Endothelial cell of umbilical vein (primary cell): ENCODE measurements around the gene LFNG.

Source experiments
- EZH2 ChIP-seq: IDR thresholded peaks from 2 replicates; pipeline ENCODE4 v1.6.1; 2012; ENCODE audit warnings: borderline replicate concordance, low read depth, mild to moderate bottlenecking, moderate library complexity, low read length, inconsistent platforms; ENCODE audit not compliant: severe bottlenecking
- MAX ChIP-seq: IDR thresholded peaks from 2 replicates; pipeline ENCODE4 v1.6.1; 2011; ENCODE audit not compliant: insufficient read depth, insufficient read length
- POLR2A ChIP-seq: IDR thresholded peaks from 2 replicates; pipeline ENCODE4 v1.6.1; 2012; ENCODE audit warnings: low read depth, mild to moderate bottlenecking, control low read depth, low read length
- TF ChIP-seq, protein P1 (sequence below), 2 donors: IDR thresholded peaks; 1 replicate in 1 of 2; 2 replicates in 1 of 2; pipeline ENCODE4 v1.5.1; 2011; ENCODE audit warnings: low read length in 2 of 2, mild to moderate bottlenecking in 2 of 2, moderate library complexity in 2 of 2, control low read depth in 1 of 2, inconsistent platforms in 1 of 2, low read depth in 1 of 2; ENCODE audit not compliant: insufficient read depth in 1 of 2; ENCODE audit errors: extremely low read depth in 1 of 2

DNA sequence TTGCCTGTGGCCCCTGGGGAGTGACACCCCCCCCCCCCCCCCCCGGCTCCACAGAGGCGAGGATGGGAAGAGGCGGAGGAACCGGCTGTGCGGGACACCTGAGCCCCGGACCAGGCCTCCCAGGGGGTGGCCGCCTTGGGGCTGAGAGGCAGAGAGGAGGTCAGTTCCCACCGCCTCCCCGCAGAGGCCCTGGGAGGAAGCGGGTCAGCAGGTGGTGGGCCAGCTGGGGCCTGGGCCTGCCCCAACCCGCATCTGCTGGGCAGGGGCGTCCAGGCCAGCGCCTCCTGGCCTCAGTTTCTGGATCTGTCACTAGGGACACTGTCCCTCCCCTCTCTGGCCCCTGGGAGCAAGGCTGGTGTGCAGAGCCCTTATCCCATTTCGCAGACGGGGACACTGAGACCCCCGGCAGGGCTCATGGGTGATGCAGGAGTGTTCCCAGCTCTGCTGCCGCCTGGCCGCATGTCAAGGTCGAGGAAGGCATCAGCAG, 14.6 kb upstream of the LFNG start:
- TF ChIP-seq, protein P1, sequence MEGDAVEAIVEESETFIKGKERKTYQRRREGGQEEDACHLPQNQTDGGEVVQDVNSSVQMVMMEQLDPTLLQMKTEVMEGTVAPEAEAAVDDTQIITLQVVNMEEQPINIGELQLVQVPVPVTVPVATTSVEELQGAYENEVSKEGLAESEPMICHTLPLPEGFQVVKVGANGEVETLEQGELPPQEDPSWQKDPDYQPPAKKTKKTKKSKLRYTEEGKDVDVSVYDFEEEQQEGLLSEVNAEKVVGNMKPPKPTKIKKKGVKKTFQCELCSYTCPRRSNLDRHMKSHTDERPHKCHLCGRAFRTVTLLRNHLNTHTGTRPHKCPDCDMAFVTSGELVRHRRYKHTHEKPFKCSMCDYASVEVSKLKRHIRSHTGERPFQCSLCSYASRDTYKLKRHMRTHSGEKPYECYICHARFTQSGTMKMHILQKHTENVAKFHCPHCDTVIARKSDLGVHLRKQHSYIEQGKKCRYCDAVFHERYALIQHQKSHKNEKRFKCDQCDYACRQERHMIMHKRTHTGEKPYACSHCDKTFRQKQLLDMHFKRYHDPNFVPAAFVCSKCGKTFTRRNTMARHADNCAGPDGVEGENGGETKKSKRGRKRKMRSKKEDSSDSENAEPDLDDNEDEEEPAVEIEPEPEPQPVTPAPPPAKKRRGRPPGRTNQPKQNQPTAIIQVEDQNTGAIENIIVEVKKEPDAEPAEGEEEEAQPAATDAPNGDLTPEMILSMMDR (IDR thresholded peaks at IDR 0.05; ENCODE audit: extremely low read depth in 1 of 2, insufficient read depth in 1 of 2, low read depth in 1 of 2, low read length in 2 of 2) = no peak
- TF ChIP-seq EZH2 (no peak), MAX (no peak), POLR2A (no peak)
